ENCODE measurements around the gene LGMN. TPM values are rescaled to one million over a fixed set of nuclear protein-coding genes. Genes with fewer than 3 reads are reported as not detected.
A peak's percentile ranks its signal among the peaks of the same experiment; 100 is the strongest.

The LGMN gene
- total RNA-seq = 10 to 100 TPM; 20.8 to 41.8 TPM

DNA sequence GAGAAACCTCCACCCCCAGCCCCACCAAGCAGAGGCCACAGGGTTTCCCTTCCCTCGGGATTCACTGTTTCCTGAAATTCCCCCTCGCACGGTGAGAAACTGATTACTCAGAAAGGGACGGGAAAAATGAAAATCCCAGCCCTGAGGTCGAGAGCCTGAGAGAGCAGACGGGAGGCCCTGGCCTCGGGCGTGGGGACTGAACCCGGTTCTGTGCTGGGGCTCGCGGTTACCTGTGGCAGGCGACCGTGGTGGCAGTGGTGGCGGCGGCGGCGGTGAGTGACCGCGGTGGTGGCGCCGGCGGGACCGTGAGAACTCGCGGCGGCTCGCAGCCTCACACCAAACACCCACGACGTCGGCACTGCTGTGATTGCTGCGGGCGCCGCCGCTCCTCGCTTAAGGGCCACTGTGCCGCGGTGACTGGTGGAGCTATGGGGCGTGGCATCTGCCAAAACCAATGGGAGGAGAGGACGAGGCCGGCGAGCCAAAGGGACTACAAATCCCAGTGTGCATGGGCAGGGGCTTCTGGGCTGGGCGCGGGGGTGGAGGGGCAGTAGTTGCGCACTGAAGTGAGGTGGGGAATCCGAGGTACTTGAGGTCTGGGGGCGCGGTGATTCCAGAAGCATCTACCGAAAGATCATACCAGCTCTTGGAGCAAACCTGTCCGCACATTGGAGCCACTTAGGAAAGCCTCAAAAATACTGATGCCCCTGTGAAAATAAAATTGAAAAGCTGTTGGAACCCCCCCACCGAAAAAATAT lies at the start of gene LGMN:
Gene LGMN (minus strand): TSS at position 369 of the 758 bp plus-strand sequence. CDS start 15,841 bp downstream, outside the sequence.
- Histone ChIP-seq H3K4me3 (peak within 1 kb of the TSS; percentile 40 to 59), H3K27me3 (no peaks in the 10 kb centered on the region), H3K27ac (peak within 1 kb of the TSS; percentile 62 to 82 (median 76)), H3K4me1 (peaks cover 18% of the 10 kb centered on the region), H3K36me3 (replicated peaks in 1 of 2; ENCODE audit: insufficient read depth in 1 of 2, low read depth in 2 of 2) (no peaks in the 10 kb centered on the region), H3K9me3 (no peaks in the 10 kb centered on the region)
- ATAC-seq = peak; percentile 99
- DNase-seq = peak; percentile 95 to 98 (median 98)
- TF ChIP-seq, protein P1, sequence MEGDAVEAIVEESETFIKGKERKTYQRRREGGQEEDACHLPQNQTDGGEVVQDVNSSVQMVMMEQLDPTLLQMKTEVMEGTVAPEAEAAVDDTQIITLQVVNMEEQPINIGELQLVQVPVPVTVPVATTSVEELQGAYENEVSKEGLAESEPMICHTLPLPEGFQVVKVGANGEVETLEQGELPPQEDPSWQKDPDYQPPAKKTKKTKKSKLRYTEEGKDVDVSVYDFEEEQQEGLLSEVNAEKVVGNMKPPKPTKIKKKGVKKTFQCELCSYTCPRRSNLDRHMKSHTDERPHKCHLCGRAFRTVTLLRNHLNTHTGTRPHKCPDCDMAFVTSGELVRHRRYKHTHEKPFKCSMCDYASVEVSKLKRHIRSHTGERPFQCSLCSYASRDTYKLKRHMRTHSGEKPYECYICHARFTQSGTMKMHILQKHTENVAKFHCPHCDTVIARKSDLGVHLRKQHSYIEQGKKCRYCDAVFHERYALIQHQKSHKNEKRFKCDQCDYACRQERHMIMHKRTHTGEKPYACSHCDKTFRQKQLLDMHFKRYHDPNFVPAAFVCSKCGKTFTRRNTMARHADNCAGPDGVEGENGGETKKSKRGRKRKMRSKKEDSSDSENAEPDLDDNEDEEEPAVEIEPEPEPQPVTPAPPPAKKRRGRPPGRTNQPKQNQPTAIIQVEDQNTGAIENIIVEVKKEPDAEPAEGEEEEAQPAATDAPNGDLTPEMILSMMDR (IDR thresholded peaks at IDR 0.05) = peak in 1 of 7 experiments; percentile 19
- TF ChIP-seq POLR2A (IDR thresholded peaks at IDR 0.05) = peak; percentile 96 to 98 (median 98)
- intact Hi-C loops (cut with DNase I) = no loop called here
- WGBS, 2 donors = 0 to 1% methylated on average over 28 to 50 of the region's 50 CpGs

DNA sequence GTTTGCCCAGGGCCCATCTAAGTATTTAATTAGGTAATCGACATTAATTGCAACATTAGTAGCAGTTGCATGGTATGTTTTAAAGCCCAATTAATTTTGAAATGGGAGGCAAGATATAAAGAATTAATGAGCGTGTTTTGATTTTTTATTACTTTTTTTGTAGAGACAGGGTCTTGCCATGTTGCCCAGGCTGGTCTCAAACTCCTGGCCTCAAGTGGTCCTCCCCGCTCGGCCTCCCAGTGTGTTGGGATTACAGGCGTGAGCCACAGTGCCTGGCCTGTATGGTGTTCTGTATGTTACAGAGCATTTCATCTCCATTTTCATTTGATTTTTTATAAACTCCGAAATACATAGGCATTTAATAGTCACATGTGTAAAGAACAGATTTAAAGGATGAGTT lies 46.5 kb upstream of the LGMN start:
- no peak for DNase-seq
- Histone ChIP-seq H3K27ac (peak overlapping the region in 3 of 4 donors; percentile 65 to 87 (median 86)), H3K4me1 (peaks cover 38% of the 10 kb centered on the region), H3K9me3 (no peaks in the 10 kb centered on the region), H3K4me3 (peak overlapping the region; percentile 75 to 89), H3K27me3 (no peaks in the 10 kb centered on the region), H3K36me3 (replicated peaks in 1 of 2; ENCODE audit: insufficient read depth in 1 of 2, low read depth in 2 of 2) (peaks cover 0 to 3% of the 10 kb centered on the region in 2 donors)
- 23 to 33% methylated on average over 6 of the region's 6 CpGs for WGBS, 2 donors
- TF ChIP-seq, protein P1 (IDR thresholded peaks at IDR 0.05) = no peak
- no peak for TF ChIP-seq POLR2A (IDR thresholded peaks at IDR 0.05)
- intact Hi-C loops (cut with DNase I) = no loop called here
- no peak for ATAC-seq

DNA sequence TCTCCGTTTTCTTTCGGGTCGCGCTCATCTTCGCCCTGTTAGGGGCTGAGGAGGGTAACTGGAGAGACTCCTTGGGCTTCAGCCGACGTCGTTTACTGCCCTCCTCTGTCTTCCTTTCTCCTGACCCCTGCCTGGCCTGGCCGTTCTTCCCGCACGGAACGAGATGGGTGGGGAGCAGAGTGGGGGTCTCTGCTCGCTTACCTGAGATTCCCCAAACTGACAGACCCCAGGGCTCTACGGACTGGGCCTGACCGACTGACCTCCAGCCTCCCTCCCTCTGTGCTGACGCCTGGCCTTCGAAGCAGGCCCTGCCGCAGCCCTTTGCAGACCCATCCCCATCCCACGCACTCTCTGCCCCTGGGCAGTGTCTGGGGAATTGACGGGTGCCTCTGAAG lies 46.1 kb upstream of the LGMN start:
- 0% methylated on average over 7 to 20 of the region's 20 CpGs for WGBS, 2 donors
- Histone ChIP-seq H3K9me3 (peaks cover 0 to 1% (median 0%) of the 10 kb centered on the region in 3 donors), H3K4me3 (peak overlapping the region; percentile 75 to 89), H3K27ac (peak overlapping the region; percentile 60 to 87 (median 76)), H3K27me3 (no peaks in the 10 kb centered on the region), H3K4me1 (peaks cover 34% of the 10 kb centered on the region), H3K36me3 (replicated peaks in 1 of 2; ENCODE audit: insufficient read depth in 1 of 2, low read depth in 2 of 2) (peaks cover 0 to 3% of the 10 kb centered on the region in 2 donors)
- intact Hi-C loops (cut with DNase I) = no loop called here
- DNase-seq (peak in 2 of 4 donors; percentile 16 to 19), ATAC-seq (no peak)
- TF ChIP-seq POLR2A (IDR thresholded peaks at IDR 0.05) = no peak
- TF ChIP-seq, protein P1 (IDR thresholded peaks at IDR 0.05) = no peak

DNA sequence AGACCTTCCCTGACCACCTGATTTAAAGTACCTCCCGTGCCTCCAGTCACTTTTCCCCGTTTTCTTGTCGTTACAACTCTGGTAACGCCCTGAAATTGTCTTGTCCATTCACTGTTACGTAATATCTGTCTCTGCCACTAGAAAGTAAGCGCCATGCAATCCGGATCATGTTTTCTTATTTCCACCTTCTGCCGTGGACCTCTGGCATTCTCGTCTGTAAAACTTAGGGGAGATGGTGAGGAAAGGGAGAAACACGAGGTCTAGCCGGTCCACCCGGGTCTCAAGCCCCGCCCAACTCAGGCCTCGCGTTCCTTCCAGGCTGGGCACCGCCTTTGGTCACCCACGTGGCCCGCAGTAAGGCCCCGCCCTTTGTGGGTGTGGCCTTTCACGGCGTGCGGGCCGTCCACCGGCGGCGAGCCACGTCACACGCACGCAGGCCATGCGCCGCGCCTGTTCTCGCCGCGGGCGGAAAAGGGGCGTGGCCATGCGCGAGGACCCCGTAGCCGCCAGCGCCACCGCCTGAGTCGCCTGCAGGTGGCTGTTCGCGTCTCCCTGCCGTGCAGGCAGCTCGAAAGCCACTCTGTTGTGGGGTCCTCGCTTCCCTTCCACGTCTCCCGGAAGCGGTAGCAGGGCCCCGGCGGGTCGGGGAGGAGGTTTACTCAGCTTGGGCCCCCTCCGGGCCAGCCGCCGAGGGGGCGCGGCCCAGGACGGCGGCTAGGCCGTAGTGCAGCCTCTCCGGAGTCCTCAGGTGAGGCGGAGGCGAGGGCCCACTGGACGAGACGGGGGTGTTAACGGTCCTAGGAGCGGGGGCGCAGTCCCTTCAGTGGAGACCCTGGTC lies 45.5 kb upstream of the LGMN start, which contains the start of gene GOLGA5:
Gene GOLGA5 (plus strand): TSS at position 597 of the 838 bp plus-strand sequence. CDS start 3,133 bp downstream, outside the sequence.
- H3K4me1 ChIP-seq = peaks cover 34% of the 10 kb centered on the region
- intact Hi-C loops (cut with DNase I) = no loop called here
- H3K27ac ChIP-seq = peak within 1 kb of the TSS; percentile 60 to 87 (median 76)
- DNase-seq = peak; percentile 98 to 99 (median 99)
- peaks cover 0 to 7% (median 0%) of the 10 kb centered on the region in 3 donors for H3K9me3 ChIP-seq
- peak within 1 kb of the TSS; percentile 75 to 89 for H3K4me3 ChIP-seq
- TF ChIP-seq, protein P1 (IDR thresholded peaks at IDR 0.05) = peak in 2 of 7 experiments; percentile 50 to 66
- TF ChIP-seq POLR2A (IDR thresholded peaks at IDR 0.05) = peak; percentile 60 to 82 (median 82)
- H3K36me3 ChIP-seq (replicated peaks in 1 of 2; ENCODE audit: insufficient read depth in 1 of 2, low read depth in 2 of 2) = peaks cover 0 to 3% of the 10 kb centered on the region in 2 donors
- no peaks in the 10 kb centered on the region for H3K27me3 ChIP-seq
- WGBS, 2 donors = 0 to 2% methylated on average over 25 to 57 of the region's 71 CpGs
- ATAC-seq = peak; percentile 98
